Progenitor cell of endocrine pancreas (in vitro differentiated cells): ENCODE measurements around the gene FOXB1. TPM values are rescaled to one million over a fixed set of nuclear protein-coding genes. Genes with fewer than 3 reads are reported as not detected.

ENCODE experiments used
- DNase-seq: peaks from one replicate; pipeline ENCODE4 v3.0.0; 2021; ENCODE audit warnings: low spot score; ENCODE audit not compliant: unreplicated experiment
- H3K27ac Mint-ChIP-seq: 2 replicates; pipeline ENCODE4 v1.8.0; 2021; ENCODE audit warnings: mild to moderate bottlenecking, moderate library complexity, mixed read lengths
- H3K27me3 Mint-ChIP-seq: 2 replicates; pipeline ENCODE4 v1.8.0; 2021; ENCODE audit warnings: mixed read lengths
- H3K36me3 Mint-ChIP-seq: 2 replicates; pipeline ENCODE4 v1.8.0; 2022; ENCODE audit warnings: mixed read lengths; ENCODE audit not compliant: insufficient read depth
- H3K4me1 Mint-ChIP-seq: 2 replicates; pipeline ENCODE4 v1.8.0; 2021; ENCODE audit warnings: low read depth, mixed read lengths
- H3K4me3 Mint-ChIP-seq: 2 replicates; pipeline ENCODE4 v1.8.0; 2021; ENCODE audit warnings: low read depth, mild to moderate bottlenecking, moderate library complexity, mixed read lengths
- H3K9me3 Mint-ChIP-seq: 2 replicates; pipeline ENCODE4 v1.8.0; 2021; ENCODE audit warnings: low read depth, mixed read lengths
- long read RNA-seq: library from polyadenylated mRNA; unstranded; transcript quantifications from one replicate; pipeline ENCODE4 v2.0.0, GENCODE V29; 2020
- total RNA-seq: library from RNA; stranded (reverse); gene quantifications from 2 replicates; pipeline ENCODE4 v1.2.1, GENCODE V29; 2021
- TF ChIP-seq, protein P1 (sequence below): fragments of 200-600 bp; sonication (generic); IDR thresholded peaks from one replicate; pipeline ENCODE4 v1.5.0; 2021; ENCODE audit warnings: antibody characterized with exemption, mild to moderate bottlenecking; ENCODE audit not compliant: unreplicated experiment

FOXB1 gene
- not detected in 2 replicates for total RNA-seq
- long read RNA-seq = 0 reads

DNA sequence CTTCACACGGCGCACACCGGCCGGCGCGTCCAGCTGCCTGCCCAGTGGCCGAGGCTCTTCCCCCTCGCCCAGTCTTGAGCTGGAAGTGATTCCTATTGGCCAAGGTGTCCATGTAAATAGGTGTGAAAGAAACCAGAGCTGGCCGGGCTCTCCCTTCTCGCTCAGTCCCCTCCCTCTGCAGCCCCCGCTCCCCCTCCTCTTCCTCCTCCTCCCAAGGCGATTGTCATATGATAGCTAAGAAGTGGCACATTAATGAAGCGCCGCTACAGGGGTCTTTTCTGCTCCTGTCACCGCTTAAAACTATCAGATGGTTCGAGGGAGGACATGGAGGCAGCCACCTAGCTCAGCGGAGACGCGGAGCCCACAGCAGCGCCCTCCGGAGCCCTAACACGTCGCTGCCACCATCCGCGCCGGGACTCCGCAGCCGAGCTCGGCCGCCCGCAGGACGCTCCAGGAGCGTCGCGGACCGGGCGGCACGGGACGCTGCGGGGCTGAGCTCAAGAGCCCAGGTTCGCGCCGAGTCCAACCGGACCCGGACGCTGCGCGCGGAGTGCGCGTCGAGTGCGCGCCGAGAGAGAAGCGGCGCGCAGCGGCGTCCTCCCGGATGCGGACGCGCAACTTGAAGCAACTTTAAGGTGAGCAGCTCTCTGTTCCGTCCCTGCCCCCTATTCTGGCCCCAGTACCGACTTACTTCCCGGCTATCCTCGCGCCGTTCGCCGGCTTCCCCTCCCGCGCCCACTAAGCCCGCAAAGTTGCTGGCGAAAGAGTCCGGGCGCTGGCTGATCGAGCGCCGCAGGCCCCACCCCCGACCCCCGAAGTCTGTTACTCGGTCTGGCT, at the start of gene FOXB1:
FOXB1 (plus strand) TSS at position 303 of the 837 bp plus-strand sequence. CDS start 653 bp downstream, outside the sequence.
- Mint-ChIP-seq H3K4me3 (peak within 1 kb of the TSS; percentile 61), H3K27me3 (peaks cover 98% of the 10 kb centered on the region), H3K36me3 (no peaks in the 10 kb centered on the region), H3K9me3 (no peaks in the 10 kb centered on the region), H3K4me1 (peaks cover 30% of the 10 kb centered on the region), H3K27ac (no peak within 1 kb of the TSS)
- DNase-seq = peak; percentile 45
- TF ChIP-seq, protein P1, sequence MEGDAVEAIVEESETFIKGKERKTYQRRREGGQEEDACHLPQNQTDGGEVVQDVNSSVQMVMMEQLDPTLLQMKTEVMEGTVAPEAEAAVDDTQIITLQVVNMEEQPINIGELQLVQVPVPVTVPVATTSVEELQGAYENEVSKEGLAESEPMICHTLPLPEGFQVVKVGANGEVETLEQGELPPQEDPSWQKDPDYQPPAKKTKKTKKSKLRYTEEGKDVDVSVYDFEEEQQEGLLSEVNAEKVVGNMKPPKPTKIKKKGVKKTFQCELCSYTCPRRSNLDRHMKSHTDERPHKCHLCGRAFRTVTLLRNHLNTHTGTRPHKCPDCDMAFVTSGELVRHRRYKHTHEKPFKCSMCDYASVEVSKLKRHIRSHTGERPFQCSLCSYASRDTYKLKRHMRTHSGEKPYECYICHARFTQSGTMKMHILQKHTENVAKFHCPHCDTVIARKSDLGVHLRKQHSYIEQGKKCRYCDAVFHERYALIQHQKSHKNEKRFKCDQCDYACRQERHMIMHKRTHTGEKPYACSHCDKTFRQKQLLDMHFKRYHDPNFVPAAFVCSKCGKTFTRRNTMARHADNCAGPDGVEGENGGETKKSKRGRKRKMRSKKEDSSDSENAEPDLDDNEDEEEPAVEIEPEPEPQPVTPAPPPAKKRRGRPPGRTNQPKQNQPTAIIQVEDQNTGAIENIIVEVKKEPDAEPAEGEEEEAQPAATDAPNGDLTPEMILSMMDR = peak; percentile 39

DNA sequence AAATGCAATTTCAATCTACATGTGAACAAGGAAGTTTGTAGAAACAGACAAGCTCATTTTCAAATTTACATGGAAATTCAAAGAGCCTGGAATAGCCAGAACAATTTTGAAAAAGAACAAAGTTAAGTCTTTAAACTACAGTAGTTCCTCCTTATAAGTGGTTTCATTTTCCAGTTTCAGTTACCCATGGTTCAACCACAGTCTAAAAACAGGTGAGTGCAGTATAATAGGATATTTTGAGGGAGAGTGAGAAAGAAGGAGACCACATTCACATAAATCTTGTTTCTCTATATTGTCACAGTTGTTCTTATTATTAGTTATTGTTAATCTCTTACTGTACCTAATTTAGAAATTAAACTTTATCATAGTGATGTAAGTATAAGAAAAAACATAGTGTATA, 45.8 kb upstream of the FOXB1 start:
- TF ChIP-seq, protein P1 = no peak
- Mint-ChIP-seq H3K4me1 (peaks cover 4% of the 10 kb centered on the region), H3K27me3 (peaks cover 8% of the 10 kb centered on the region), H3K36me3 (peaks cover 11% of the 10 kb centered on the region), H3K9me3 (peaks cover 52% of the 10 kb centered on the region), H3K27ac (no peak overlapping the region), H3K4me3 (no peak overlapping the region)
- DNase-seq = no peak

DNA sequence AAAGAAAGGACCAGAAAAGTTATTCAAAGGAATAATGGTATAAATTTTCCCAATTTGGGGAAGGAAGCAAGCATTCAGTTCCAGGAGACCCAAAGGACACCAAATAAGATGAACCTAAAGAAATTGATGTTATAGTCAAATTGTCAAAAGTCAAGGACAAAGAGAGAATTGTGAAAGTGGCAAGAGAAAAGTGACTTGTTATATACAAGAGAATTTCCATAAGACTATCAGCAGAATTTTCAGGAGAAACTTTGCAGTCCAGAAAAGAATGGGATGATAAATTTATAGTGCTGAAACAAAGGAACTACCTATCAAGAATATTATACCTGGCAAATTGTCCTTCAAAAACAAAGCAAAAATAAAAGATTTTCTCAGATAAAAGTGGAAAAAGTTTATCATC, 43.8 kb upstream of the FOXB1 start:
- TF ChIP-seq, protein P1 = no peak
- Mint-ChIP-seq H3K27me3 (peaks cover 16% of the 10 kb centered on the region), H3K4me3 (no peak overlapping the region), H3K36me3 (peaks cover 11% of the 10 kb centered on the region), H3K27ac (no peak overlapping the region), H3K9me3 (peaks cover 45% of the 10 kb centered on the region), H3K4me1 (no peaks in the 10 kb centered on the region)
- no peak for DNase-seq

DNA sequence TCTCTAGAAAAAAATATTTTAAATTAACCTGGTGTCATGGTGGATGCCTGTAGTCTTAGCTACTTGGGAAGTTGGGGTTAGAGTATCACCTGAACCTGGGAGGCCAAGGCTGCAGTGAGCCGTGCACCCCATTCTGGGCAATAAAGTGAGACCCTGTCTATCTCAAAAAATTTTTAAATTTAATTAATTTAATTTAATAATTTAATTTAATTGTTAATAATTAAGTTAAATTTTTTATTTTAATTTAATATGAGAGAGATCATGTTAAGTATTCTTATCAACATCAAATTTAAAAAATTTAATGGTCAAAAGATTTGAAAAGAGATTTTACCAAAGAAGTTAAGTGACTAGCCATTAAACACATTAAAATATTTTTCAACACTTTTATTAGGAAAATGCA, 40.8 kb upstream of the FOXB1 start:
- peaks cover 7% of the 10 kb centered on the region for H3K36me3 Mint-ChIP-seq
- H3K4me3 Mint-ChIP-seq = no peak overlapping the region
- no peaks in the 10 kb centered on the region for H3K4me1 Mint-ChIP-seq
- no peak overlapping the region for H3K27ac Mint-ChIP-seq
- H3K9me3 Mint-ChIP-seq = peaks cover 27% of the 10 kb centered on the region
- TF ChIP-seq, protein P1 = no peak
- H3K27me3 Mint-ChIP-seq = peaks cover 31% of the 10 kb centered on the region
- DNase-seq = no peak

DNA sequence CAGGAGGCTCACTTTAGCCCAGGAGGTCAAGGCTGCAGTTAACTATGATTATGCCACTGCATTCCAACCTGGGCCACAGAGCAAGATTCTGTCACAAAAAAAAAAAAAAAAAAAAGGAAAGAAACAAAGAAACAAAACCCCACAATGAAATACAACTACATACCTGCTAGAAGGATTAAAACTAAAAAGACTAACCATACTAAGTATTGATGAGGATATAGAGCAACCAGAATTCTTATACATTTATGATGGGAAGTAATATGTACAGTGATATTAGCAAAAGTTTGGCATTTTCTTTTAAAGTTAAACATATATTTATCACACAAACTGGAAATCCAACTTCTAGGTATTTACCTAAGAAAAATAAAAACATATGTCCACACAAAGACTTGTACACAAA, 40.2 kb upstream of the FOXB1 start:
- no peak overlapping the region for H3K4me3 Mint-ChIP-seq
- DNase-seq = no peak
- H3K27me3 Mint-ChIP-seq = peaks cover 36% of the 10 kb centered on the region
- H3K9me3 Mint-ChIP-seq = peaks cover 26% of the 10 kb centered on the region
- TF ChIP-seq, protein P1 = no peak
- no peaks in the 10 kb centered on the region for H3K4me1 Mint-ChIP-seq
- no peak overlapping the region for H3K27ac Mint-ChIP-seq
- peaks cover 7% of the 10 kb centered on the region for H3K36me3 Mint-ChIP-seq
